ENCODE data around the gene UGT8. TPM values are rescaled to one million over a fixed set of nuclear protein-coding genes. Genes with fewer than 3 reads are reported as not detected.
"Not testable (repeated sequence)": the region's sequence is repeated elsewhere in the genome, so short reads cannot be mapped to it uniquely, and the experiment has no call there.

Gene UGT8
- total RNA-seq, 4 donors from 2014 or later, result 1.0 to 3.7 (median 2.2) TPM

- intact Hi-C loops (cut with DNase I; ENCODE audit: low total_unique reads), result no loop called here
- no peak for DNase-seq (ENCODE audit: low spot score in 2 of 2)
- TF ChIP-seq CTCF (IDR thresholded peaks at IDR 0.05) (no peak), POLR2A (IDR thresholded peaks at IDR 0.05) (no peak)
- 60% methylated on average over 5 of the region's 5 CpGs for WGBS, 2 donors
- no peak overlapping the region for H3K4me3 ChIP-seq (ENCODE audit: low read depth, poor library complexity, severe bottlenecking)
These were observed 34.9 kb upstream of the UGT8 start for GRCh38 chr4:114563536-114564315.

GRCh38 chr4:114577386-114577785 lies 21.2 kb upstream of the UGT8 start:
- no peak overlapping the region for H3K4me3 ChIP-seq (ENCODE audit: low read depth, poor library complexity, severe bottlenecking)
- 91 to 96% methylated on average over 2 of the region's 2 CpGs for WGBS, 2 donors
- TF ChIP-seq CTCF (IDR thresholded peaks at IDR 0.05) (no peak), POLR2A (IDR thresholded peaks at IDR 0.05) (no peak)
- no peak for DNase-seq (ENCODE audit: low spot score in 2 of 2)
- intact Hi-C loops (cut with DNase I; ENCODE audit: low total_unique reads), result no loop called here

- no peak for DNase-seq (ENCODE audit: low spot score in 2 of 2)
- intact Hi-C loops (cut with DNase I; ENCODE audit: low total_unique reads), result no loop called here
- H3K4me3 ChIP-seq (ENCODE audit: low read depth, poor library complexity, severe bottlenecking), result no peak overlapping the region
- no peak for TF ChIP-seq POLR2A (IDR thresholded peaks at IDR 0.05)
- no peak for TF ChIP-seq CTCF (IDR thresholded peaks at IDR 0.05)
- 88 to 94% methylated on average over 1 of the region's 1 CpG for WGBS, 2 donors
These were observed 16.0 kb upstream of the UGT8 start for GRCh38 chr4:114582621-114583020.

- TF ChIP-seq POLR2A (IDR thresholded peaks at IDR 0.05), result no peak
- H3K4me3 ChIP-seq (ENCODE audit: low read depth, poor library complexity, severe bottlenecking), result no peak overlapping the region
- no peak for DNase-seq (ENCODE audit: low spot score in 2 of 2)
- WGBS, 2 donors, result 58 to 67% methylated on average over 6 of the region's 6 CpGs
- intact Hi-C loops (cut with DNase I; ENCODE audit: low total_unique reads), result no loop called here
These were observed 10.3 kb upstream of the UGT8 start for GRCh38 chr4:114588305-114588704.

- WGBS, 2 donors, result 78 to 93% methylated on average over 1 of the region's 1 CpG
- intact Hi-C loops (cut with DNase I; ENCODE audit: low total_unique reads); H3K4me3 ChIP-seq (ENCODE audit: low read depth, poor library complexity, severe bottlenecking); DNase-seq (ENCODE audit: low spot score in 2 of 2): not testable (repeated sequence)
These were observed 8.2 kb upstream of the UGT8 start for GRCh38 chr4:114590360-114590759.

- no peak for TF ChIP-seq CTCF (IDR thresholded peaks at IDR 0.05)
- TF ChIP-seq POLR2A (IDR thresholded peaks at IDR 0.05), result no peak
- intact Hi-C loops (cut with DNase I; ENCODE audit: low total_unique reads), result no loop called here
- 72 to 80% methylated on average over 8 of the region's 8 CpGs for WGBS, 2 donors
- no peak overlapping the region for H3K4me3 ChIP-seq (ENCODE audit: low read depth, poor library complexity, severe bottlenecking)
- DNase-seq (ENCODE audit: low spot score in 2 of 2), result no peak
These were observed 5.1 kb upstream of the UGT8 start for GRCh38 chr4:114593526-114593925.

GRCh38 chr4:114595207-114595606 lies 3.4 kb upstream of the UGT8 start:
- intact Hi-C loops (cut with DNase I; ENCODE audit: low total_unique reads), result no loop called here
- 81 to 82% methylated on average over 11 of the region's 11 CpGs for WGBS, 2 donors

More at GRCh38 chr4:114595207-114595606, 3.4 kb upstream of the UGT8 start:
- no peak for DNase-seq (ENCODE audit: low spot score in 2 of 2)
- H3K4me3 ChIP-seq (ENCODE audit: low read depth, poor library complexity, severe bottlenecking), result no peak overlapping the region
- TF ChIP-seq CTCF (IDR thresholded peaks at IDR 0.05) (no peak), POLR2A (IDR thresholded peaks at IDR 0.05) (no peak)
